ENCODE results near the gene C16orf74. TPM values are rescaled to one million over a fixed set of nuclear protein-coding genes. Genes with fewer than 3 reads are reported as not detected.

C16orf74 gene
- total RNA-seq, 1 experiment from 2014 or later = 3.4 TPM

- no peaks in the 10 kb centered on the region for H3K9me3 Mint-ChIP-seq (ENCODE audit: low read depth, unreplicated experiment)
- no peaks in the 10 kb centered on the region for H3K4me1 Mint-ChIP-seq (ENCODE audit: low read depth, unreplicated experiment)
- peaks cover 14% of the 10 kb centered on the region for H3K27me3 Mint-ChIP-seq (ENCODE audit: unreplicated experiment)
- no peak for TF ChIP-seq CTCF (IDR thresholded peaks at IDR 0.05; ENCODE audit: unreplicated experiment)
- DNase-seq = no peak
- intact Hi-C loops (cut with micrococcal nuclease; ENCODE audit: unreplicated experiment) = no loop called here
- H3K27ac Mint-ChIP-seq (ENCODE audit: unreplicated experiment) = no peak overlapping the region
- H3K36me3 Mint-ChIP-seq (ENCODE audit: insufficient read depth, unreplicated experiment) = peaks cover 6% of the 10 kb centered on the region
- no peak overlapping the region for H3K4me3 Mint-ChIP-seq (ENCODE audit: low read depth, unreplicated experiment)
- BruUV-seq (replicated peaks) = no TSS peak
- CTCF ChIA-PET = no interaction called here
Observed at GRCh38 chr16:85724126-85724879, 26.6 kb downstream of the C16orf74 start.

DNA sequence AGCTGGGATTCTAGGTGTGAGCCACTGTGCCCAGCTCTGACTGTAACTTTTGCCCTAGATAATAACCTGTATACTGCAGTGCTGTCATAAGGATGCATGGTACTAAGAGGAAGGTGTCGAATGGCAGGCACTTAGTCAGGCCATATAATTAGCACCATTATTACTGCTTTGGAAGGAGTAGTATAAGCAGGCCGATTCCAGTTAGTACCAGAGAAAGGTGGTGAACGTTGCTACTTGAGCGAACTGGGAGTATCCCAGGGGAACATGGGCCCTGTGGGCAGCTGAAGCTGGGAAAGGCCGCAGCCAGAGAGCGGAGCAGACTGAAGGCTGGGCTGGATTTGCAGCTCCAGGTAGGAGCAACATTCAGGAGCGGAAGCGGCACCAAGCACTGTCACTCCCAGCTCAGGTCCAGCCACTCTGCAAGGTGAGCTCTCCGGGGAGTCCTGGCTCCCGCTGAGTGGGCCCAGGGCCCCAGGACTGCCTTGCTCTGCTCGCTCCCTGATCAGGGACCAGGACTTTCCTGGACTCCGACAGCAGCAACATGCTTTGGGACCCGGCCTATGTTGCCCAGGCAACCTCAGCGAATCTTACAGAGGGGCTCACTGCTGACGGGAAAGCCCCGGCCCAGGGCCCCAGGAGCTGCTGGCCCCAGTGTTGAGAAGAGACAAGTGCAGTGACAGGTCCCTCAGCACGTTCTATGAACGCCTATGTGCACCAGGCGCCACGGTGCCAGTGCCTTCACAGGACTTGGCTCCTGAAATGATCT is 28.6 kb downstream of the C16orf74 start:
- TF ChIP-seq CTCF (IDR thresholded peaks at IDR 0.05; ENCODE audit: unreplicated experiment) = no peak
- H3K27me3 Mint-ChIP-seq (ENCODE audit: unreplicated experiment) = peaks cover 14% of the 10 kb centered on the region
- CTCF ChIA-PET = interaction anchor here (0.7 to 0.8 kb wide), 2 partner anchors 64 to 638 kb away, joined by 3 to 5 read pairs; no protein-coding TSS in a partner anchor
- H3K4me1 Mint-ChIP-seq (ENCODE audit: low read depth, unreplicated experiment) = no peaks in the 10 kb centered on the region
- intact Hi-C loops (cut with micrococcal nuclease; ENCODE audit: unreplicated experiment) = no loop called here
- DNase-seq = no peak
- no peak overlapping the region for H3K27ac Mint-ChIP-seq (ENCODE audit: unreplicated experiment)
- no peaks in the 10 kb centered on the region for H3K9me3 Mint-ChIP-seq (ENCODE audit: low read depth, unreplicated experiment)
- no TSS peak for BruUV-seq (replicated peaks)
- H3K36me3 Mint-ChIP-seq (ENCODE audit: insufficient read depth, unreplicated experiment) = peaks cover 6% of the 10 kb centered on the region
- H3K4me3 Mint-ChIP-seq (ENCODE audit: low read depth, unreplicated experiment) = no peak overlapping the region

DNA sequence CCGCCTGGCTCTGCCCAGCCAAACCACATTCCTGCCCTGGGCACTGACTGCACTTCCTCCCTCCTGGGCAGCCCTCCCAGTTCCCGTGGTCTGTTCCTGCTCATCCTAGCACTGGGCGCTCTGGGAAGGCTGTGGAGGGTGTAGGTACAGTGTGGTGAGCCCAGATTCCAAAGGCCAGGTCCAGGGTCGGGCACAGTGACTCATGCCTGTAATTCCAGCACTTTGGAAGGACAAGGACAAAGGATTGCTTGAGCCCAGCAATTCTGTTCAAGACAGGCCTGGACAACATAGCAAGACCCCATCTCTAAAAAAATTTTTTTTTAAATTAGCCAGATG is 30.6 kb downstream of the C16orf74 start:
- intact Hi-C loops (cut with micrococcal nuclease; ENCODE audit: unreplicated experiment) = no loop called here
- BruUV-seq (replicated peaks) = no TSS peak
- no peak for TF ChIP-seq CTCF (IDR thresholded peaks at IDR 0.05; ENCODE audit: unreplicated experiment)
- Mint-ChIP-seq H3K27ac (ENCODE audit: unreplicated experiment) (no peak overlapping the region), H3K27me3 (ENCODE audit: unreplicated experiment) (peaks cover 14% of the 10 kb centered on the region), H3K36me3 (ENCODE audit: insufficient read depth, unreplicated experiment) (peaks cover 6% of the 10 kb centered on the region), H3K4me1 (ENCODE audit: low read depth, unreplicated experiment) (no peaks in the 10 kb centered on the region), H3K4me3 (ENCODE audit: low read depth, unreplicated experiment) (no peak overlapping the region), H3K9me3 (ENCODE audit: low read depth, unreplicated experiment) (no peaks in the 10 kb centered on the region)
- CTCF ChIA-PET = interaction anchor here (0.6 to 1.0 kb wide), 3 partner anchors 17 to 677 kb away, joined by 3 to 7 read pairs (median 3); no protein-coding TSS in a partner anchor
- DNase-seq = peak; percentile 63

DNA sequence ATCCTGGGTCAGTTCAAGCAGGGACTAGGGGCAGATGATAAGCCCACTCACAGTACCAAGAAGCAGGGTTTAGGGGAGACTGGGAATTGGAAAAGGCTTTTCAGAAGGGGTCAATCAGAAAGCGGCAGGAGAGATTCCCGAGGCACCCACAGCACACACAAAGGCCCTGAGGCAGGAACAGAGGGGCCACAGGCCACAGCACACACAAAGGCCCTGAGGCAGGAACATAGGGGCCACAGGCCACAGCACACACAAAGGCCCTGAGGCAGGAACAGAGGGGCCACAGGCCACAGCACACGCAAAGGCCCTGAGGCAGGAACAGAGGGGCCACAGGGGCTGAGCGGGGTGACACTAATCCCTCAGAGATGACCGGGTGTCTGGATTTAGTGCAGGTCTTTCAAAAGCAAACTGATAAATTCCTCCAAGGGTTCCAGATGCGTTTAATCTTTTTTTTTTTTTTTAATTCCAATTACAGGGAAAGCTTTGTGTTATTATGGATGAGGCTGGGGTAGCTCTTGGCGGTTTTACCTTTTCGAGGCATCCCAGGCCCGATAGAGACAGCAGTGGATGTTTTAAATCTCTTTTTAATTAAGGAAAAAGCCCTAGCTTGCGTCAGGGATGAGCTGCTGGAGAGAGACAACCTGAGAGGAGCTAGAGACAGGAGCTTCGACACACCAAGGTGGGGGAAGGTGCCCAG is 31.1 kb downstream of the C16orf74 start:
- peaks cover 19% of the 10 kb centered on the region for H3K27me3 Mint-ChIP-seq (ENCODE audit: unreplicated experiment)
- BruUV-seq (replicated peaks) = no TSS peak
- CTCF ChIA-PET = interaction anchor here (0.6 to 1.4 kb wide), 4 partner anchors 17 to 677 kb away, joined by 3 to 7 read pairs (median 3); no protein-coding TSS in a partner anchor
- H3K4me3 Mint-ChIP-seq (ENCODE audit: low read depth, unreplicated experiment) = no peak overlapping the region
- intact Hi-C loops (cut with micrococcal nuclease; ENCODE audit: unreplicated experiment) = loop anchor here (2.0 to 10.0 kb wide), 2 partner anchors 31 to 325 kb away; partner anchors contain the start of gene C16orf74
- no peak for DNase-seq
- TF ChIP-seq CTCF (IDR thresholded peaks at IDR 0.05; ENCODE audit: unreplicated experiment) = no peak
- no peaks in the 10 kb centered on the region for H3K4me1 Mint-ChIP-seq (ENCODE audit: low read depth, unreplicated experiment)
- H3K36me3 Mint-ChIP-seq (ENCODE audit: insufficient read depth, unreplicated experiment) = peaks cover 6% of the 10 kb centered on the region
- no peaks in the 10 kb centered on the region for H3K9me3 Mint-ChIP-seq (ENCODE audit: low read depth, unreplicated experiment)
- H3K27ac Mint-ChIP-seq (ENCODE audit: unreplicated experiment) = no peak overlapping the region
